Glutamatergic neuron (in vitro differentiated cells): Measurements from ENCODE around the gene NPAT. TPM values are rescaled to one million over a fixed set of nuclear protein-coding genes. Genes with fewer than 3 reads are reported as not detected.

Experiments
- DNase-seq: peaks from one replicate; pipeline ENCODE4 v3.0.0; 2022
- H3K27ac Mint-ChIP-seq: one replicate; pipeline ENCODE4 v1.8.0; 2020; ENCODE audit warnings: mild to moderate bottlenecking, mixed read lengths, inconsistent platforms; ENCODE audit not compliant: unreplicated experiment
- H3K27me3 Mint-ChIP-seq: one replicate; pipeline ENCODE4 v1.8.0; 2020; ENCODE audit warnings: mild to moderate bottlenecking, moderate library complexity, mixed read lengths, inconsistent platforms; ENCODE audit not compliant: unreplicated experiment
- H3K36me3 Mint-ChIP-seq: one replicate; pipeline ENCODE4 v1.8.0; 2020; ENCODE audit warnings: mild to moderate bottlenecking, mixed read lengths, inconsistent platforms; ENCODE audit not compliant: unreplicated experiment
- H3K4me1 Mint-ChIP-seq: one replicate; pipeline ENCODE4 v1.8.0; 2020; ENCODE audit warnings: mild to moderate bottlenecking, low read depth, mixed read lengths, inconsistent platforms; ENCODE audit not compliant: unreplicated experiment
- H3K4me3 Mint-ChIP-seq: one replicate; pipeline ENCODE4 v1.8.0; 2020; ENCODE audit warnings: mild to moderate bottlenecking, mixed read lengths, inconsistent platforms; ENCODE audit not compliant: unreplicated experiment
- H3K9me3 Mint-ChIP-seq: one replicate; pipeline ENCODE4 v1.8.0; 2020; ENCODE audit warnings: mild to moderate bottlenecking, moderate library complexity, mixed read lengths, inconsistent platforms; ENCODE audit not compliant: unreplicated experiment
- CTCF ChIP-seq: fragments of 200-600 bp; sonication (generic); IDR thresholded peaks from one replicate; pipeline ENCODE4 v1.5.0; 2021; ENCODE audit not compliant: partially characterized antibody, unreplicated experiment
- total RNA-seq: library from RNA; stranded (reverse); fragmentation: NEBNext Ultra II Directional; extraction: Animal tissue kit (Norgen Biotek cat#: 25700); gene quantifications from one replicate; pipeline ENCODE4 v1.2.1, GENCODE V29; 2021; ENCODE audit not compliant: unreplicated experiment

Gene NPAT
- total RNA-seq, 1 donor from 2014 or later: 16.3 TPM

GRCh38 chr11:108242422-108242821 is 20.0 kb upstream of the NPAT start:
- Mint-ChIP-seq H3K4me1 (peaks cover 2% of the 10 kb centered on the region), H3K27me3 (peaks cover 2% of the 10 kb centered on the region), H3K36me3 (no peaks in the 10 kb centered on the region), H3K27ac (no peak overlapping the region), H3K4me3 (no peak overlapping the region), H3K9me3 (no peaks in the 10 kb centered on the region)
- DNase-seq: no peak
- TF ChIP-seq CTCF: no peak

GRCh38 chr11:108241330-108242037 is 19.0 kb upstream of the NPAT start:
- TF ChIP-seq CTCF: no peak

GRCh38 chr11:108239076-108239475 is 16.6 kb upstream of the NPAT start:
- H3K9me3 Mint-ChIP-seq: no peaks in the 10 kb centered on the region
- no peak overlapping the region for H3K4me3 Mint-ChIP-seq
- H3K4me1 Mint-ChIP-seq: peaks cover 2% of the 10 kb centered on the region
- no peaks in the 10 kb centered on the region for H3K36me3 Mint-ChIP-seq
- DNase-seq: no peak
- no peak overlapping the region for H3K27ac Mint-ChIP-seq
- H3K27me3 Mint-ChIP-seq: peaks cover 2% of the 10 kb centered on the region
- no peak for TF ChIP-seq CTCF

More at GRCh38 chr11:108241330-108242037, 19.0 kb upstream of the NPAT start:
- peaks cover 2% of the 10 kb centered on the region for H3K27me3 Mint-ChIP-seq
- DNase-seq: no peak
- no peaks in the 10 kb centered on the region for H3K9me3 Mint-ChIP-seq
- no peak overlapping the region for H3K27ac Mint-ChIP-seq
- no peaks in the 10 kb centered on the region for H3K36me3 Mint-ChIP-seq
- H3K4me3 Mint-ChIP-seq: no peak overlapping the region
- peaks cover 2% of the 10 kb centered on the region for H3K4me1 Mint-ChIP-seq

GRCh38 chr11:108237058-108237481 is 14.6 kb upstream of the NPAT start:
- H3K27ac Mint-ChIP-seq: no peak overlapping the region
- H3K4me3 Mint-ChIP-seq: no peak overlapping the region
- no peaks in the 10 kb centered on the region for H3K36me3 Mint-ChIP-seq
- no peaks in the 10 kb centered on the region for H3K9me3 Mint-ChIP-seq
- no peak for TF ChIP-seq CTCF
- H3K4me1 Mint-ChIP-seq: peaks cover 2% of the 10 kb centered on the region
- no peak for DNase-seq
- H3K27me3 Mint-ChIP-seq: peaks cover 2% of the 10 kb centered on the region

GRCh38 chr11:108235633-108236032 is 13.2 kb upstream of the NPAT start:
- Mint-ChIP-seq H3K36me3 (no peaks in the 10 kb centered on the region), H3K27ac (no peak overlapping the region), H3K4me3 (no peak overlapping the region), H3K9me3 (no peaks in the 10 kb centered on the region), H3K4me1 (no peaks in the 10 kb centered on the region), H3K27me3 (no peaks in the 10 kb centered on the region)
- DNase-seq: no peak
- no peak for TF ChIP-seq CTCF
